Activated CD4-positive, alpha-beta T cell treated with anti-CD3 and anti-CD28 coated beads, Interleukin-2, amount 10 ng/mL, durations not matched to agents 24 days and 14 days (primary cell): ENCODE results near the gene PNPLA5. TPM values are rescaled to one million over a fixed set of nuclear protein-coding genes. Genes with fewer than 3 reads are reported as not detected.
A peak's percentile ranks its signal among the peaks of the same experiment; 100 is the strongest.
"Not testable (repeated sequence)": the region's sequence is repeated elsewhere in the genome, so short reads cannot be mapped to it uniquely, and the experiment has no call there.

Experiments
- DNase-seq: peaks from one replicate; pipeline ENCODE4 v3.0.0; 2022
- H3K27ac Mint-ChIP-seq: one replicate; pipeline ENCODE4 v1.8.0; 2022; ENCODE audit warnings: mild to moderate bottlenecking, mixed read lengths
- H3K27me3 Mint-ChIP-seq: one replicate; pipeline ENCODE4 v1.8.0; 2022; ENCODE audit warnings: mixed read lengths
- H3K36me3 Mint-ChIP-seq: one replicate; pipeline ENCODE4 v1.8.0; 2022; ENCODE audit warnings: low read depth, mild to moderate bottlenecking, mixed read lengths
- H3K4me1 Mint-ChIP-seq: one replicate; pipeline ENCODE4 v1.8.0; 2021; ENCODE audit warnings: mixed read lengths
- H3K4me3 Mint-ChIP-seq: one replicate; pipeline ENCODE4 v1.8.0; 2022; ENCODE audit warnings: mild to moderate bottlenecking, moderate library complexity, mixed read lengths
- H3K9me3 Mint-ChIP-seq: one replicate; pipeline ENCODE4 v1.8.0; 2021; ENCODE audit warnings: mixed read lengths
- intact Hi-C: fragments of 100-400 bp; cut with micrococcal nuclease; formaldehyde crosslinking; loops from one replicate; pipeline ENCODE4 v1.15.1; 2023
- total RNA-seq: library from RNA; stranded (reverse); gene quantifications from 2 replicates; pipeline ENCODE4 v1.2.3, GENCODE V29; 2022

Gene PNPLA5
- total RNA-seq, 1 donor from 2014 or later, result not detected

GRCh38 chr22:43917521-43917920, 25.7 kb upstream of the PNPLA5 start:
- no peaks in the 10 kb centered on the region for H3K4me1 Mint-ChIP-seq
- no peak for DNase-seq
- intact Hi-C loops, result no loop called here
- H3K9me3 Mint-ChIP-seq, result no peaks in the 10 kb centered on the region
- H3K4me3 Mint-ChIP-seq, result no peak overlapping the region
- peaks cover 13% of the 10 kb centered on the region for H3K27me3 Mint-ChIP-seq
- no peaks in the 10 kb centered on the region for H3K36me3 Mint-ChIP-seq
- no peak overlapping the region for H3K27ac Mint-ChIP-seq

- H3K9me3 Mint-ChIP-seq, result no peaks in the 10 kb centered on the region
- intact Hi-C loops, result no loop called here
- DNase-seq, result no peak
- no peaks in the 10 kb centered on the region for H3K36me3 Mint-ChIP-seq
- no peak overlapping the region for H3K4me3 Mint-ChIP-seq
- no peaks in the 10 kb centered on the region for H3K4me1 Mint-ChIP-seq
- peaks cover 18% of the 10 kb centered on the region for H3K27me3 Mint-ChIP-seq
- H3K27ac Mint-ChIP-seq, result no peak overlapping the region
Observed at GRCh38 chr22:43911351-43911750, 19.5 kb upstream of the PNPLA5 start.

GRCh38 chr22:43910178-43910695, 18.4 kb upstream of the PNPLA5 start:
- DNase-seq, result no peak
- Mint-ChIP-seq H3K27me3 (peaks cover 18% of the 10 kb centered on the region), H3K4me1 (no peaks in the 10 kb centered on the region), H3K36me3 (no peaks in the 10 kb centered on the region), H3K9me3 (no peaks in the 10 kb centered on the region), H3K27ac (no peak overlapping the region), H3K4me3 (no peak overlapping the region)
- intact Hi-C loops, result no loop called here

DNA sequence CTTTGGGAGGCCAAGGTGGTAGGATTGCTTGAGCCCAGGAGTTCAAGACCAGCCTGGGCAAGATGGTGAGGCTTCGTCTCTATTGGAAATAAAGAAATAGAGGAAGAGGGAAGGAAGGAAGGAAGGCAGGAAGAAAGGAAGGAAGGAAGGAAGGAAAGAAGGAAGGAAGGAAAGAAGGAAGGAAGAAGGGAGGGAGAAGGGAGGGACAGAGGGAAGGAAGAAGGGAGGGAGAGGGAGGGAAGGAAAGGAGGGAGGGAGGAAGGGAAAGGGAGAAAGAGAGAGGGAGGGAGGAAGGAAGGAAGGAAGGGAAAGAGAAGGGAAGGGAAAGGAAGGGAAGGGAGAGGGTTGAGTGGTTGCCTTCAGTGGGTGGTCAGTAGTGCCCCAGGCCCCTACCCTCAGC, 17.9 kb upstream of the PNPLA5 start:
- Mint-ChIP-seq H3K36me3 (no peaks in the 10 kb centered on the region), H3K27ac (no peak overlapping the region), H3K9me3 (no peaks in the 10 kb centered on the region), H3K27me3 (peaks cover 18% of the 10 kb centered on the region), H3K4me3 (no peak overlapping the region), H3K4me1 (no peaks in the 10 kb centered on the region)
- no peak for DNase-seq
- intact Hi-C loops, result no loop called here

DNA sequence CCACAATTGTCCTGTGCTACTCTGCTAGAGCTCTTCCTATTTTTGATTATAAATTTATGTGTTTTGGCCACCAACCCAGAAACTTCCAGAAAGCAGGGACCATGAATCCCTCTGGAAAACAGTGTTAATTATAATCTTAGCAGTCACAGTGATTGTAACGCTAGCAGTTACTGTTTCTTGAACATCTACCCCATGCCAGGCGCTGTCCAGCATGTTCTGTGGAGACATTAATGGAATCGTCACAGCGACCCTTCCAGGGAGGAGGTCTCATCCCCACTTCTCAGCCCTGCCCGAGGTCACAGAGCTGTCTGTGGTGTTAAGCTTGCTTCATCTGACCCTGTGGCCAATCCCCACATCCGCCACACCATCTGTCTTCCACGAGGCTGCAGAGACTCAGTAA, 13.9 kb upstream of the PNPLA5 start:
- no peak overlapping the region for H3K4me3 Mint-ChIP-seq

DNA sequence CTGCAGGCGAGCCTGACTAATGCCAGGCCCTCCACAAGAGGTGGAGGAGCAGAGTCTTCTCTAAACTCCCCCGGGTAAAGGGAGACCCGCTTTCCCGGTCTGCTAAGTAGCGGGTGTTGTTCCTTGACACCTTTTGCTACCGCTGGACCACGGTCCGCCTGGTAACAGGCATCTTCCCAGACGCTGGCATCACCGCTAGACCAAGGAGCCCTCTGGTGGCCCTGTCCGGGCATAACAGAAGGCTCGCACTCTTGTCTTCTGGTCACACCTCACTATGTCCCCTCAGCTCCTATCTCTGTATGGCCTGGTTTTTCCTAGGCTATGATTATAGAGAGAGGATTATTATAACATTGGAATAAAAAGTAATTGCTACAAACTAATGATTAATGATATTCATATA, 12.6 kb upstream of the PNPLA5 start:
- intact Hi-C loops, H3K27me3 Mint-ChIP-seq, H3K4me1 Mint-ChIP-seq, H3K4me3 Mint-ChIP-seq, H3K36me3 Mint-ChIP-seq, H3K9me3 Mint-ChIP-seq, H3K27ac Mint-ChIP-seq: not testable (repeated sequence)
- peak; percentile 71 for DNase-seq

More for the DNA sequence above, 13.9 kb upstream of the PNPLA5 start:
- Mint-ChIP-seq H3K27ac (no peak overlapping the region), H3K4me1 (no peaks in the 10 kb centered on the region), H3K9me3 (no peaks in the 10 kb centered on the region), H3K36me3 (no peaks in the 10 kb centered on the region), H3K27me3 (peaks cover 4% of the 10 kb centered on the region)
- intact Hi-C loops, result no loop called here
- DNase-seq, result no peak

DNA sequence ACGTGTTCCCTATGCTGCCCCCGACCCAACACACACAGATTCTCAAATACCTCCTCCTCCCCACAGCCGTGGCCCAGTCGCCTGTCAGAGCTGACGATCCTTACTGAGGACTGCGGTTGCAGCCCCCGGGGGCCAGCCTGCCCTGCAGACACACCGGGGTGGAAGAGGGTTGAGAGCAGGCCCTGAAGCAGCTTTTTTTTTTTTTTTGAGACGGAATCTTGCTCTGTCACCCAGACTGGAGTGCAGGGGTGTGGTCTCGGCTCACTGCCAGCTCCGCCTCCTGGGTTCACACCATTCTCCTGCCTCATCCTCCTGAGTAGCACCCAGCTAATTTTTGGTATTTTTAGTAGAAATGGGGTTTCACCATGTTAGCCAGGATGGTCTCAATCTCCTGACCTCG, 11.2 kb upstream of the PNPLA5 start:
- H3K4me3 Mint-ChIP-seq, DNase-seq, H3K4me1 Mint-ChIP-seq, H3K9me3 Mint-ChIP-seq, H3K36me3 Mint-ChIP-seq, H3K27ac Mint-ChIP-seq, intact Hi-C loops, H3K27me3 Mint-ChIP-seq: not testable (repeated sequence)

DNA sequence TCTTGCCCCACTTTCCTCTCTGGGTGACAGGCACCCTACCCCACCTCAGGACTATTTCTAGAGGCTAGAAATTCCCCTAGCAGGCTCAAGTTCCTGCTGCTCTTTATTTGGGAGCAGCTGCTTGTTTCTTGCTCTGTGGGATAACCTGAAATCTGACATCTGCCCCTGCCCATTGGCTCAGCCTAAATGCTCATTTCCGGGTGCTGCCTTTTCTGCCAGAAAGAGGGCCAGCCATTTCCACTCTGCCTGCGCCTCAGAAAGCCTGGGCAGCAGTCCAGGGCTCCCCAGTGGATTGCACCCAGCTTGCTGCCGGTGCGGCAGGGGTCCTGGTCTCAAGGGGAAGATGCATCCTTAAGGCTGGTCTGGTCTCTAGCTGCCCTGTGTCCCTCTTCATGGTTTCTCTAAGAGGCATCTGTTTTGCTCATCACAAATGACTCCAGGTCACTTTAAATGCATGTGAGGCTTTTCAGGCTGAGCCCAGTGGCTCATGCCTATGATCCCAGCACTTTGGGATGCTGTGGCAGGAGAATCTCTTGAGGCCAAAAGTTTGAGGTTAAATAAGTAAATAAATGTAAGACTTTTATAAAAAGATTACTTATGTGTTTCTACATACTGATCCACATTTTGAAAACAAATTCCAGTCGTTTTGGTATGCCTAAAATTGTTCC, 10.3 kb upstream of the PNPLA5 start:
- no peak overlapping the region for H3K27ac Mint-ChIP-seq
- H3K36me3 Mint-ChIP-seq, result no peaks in the 10 kb centered on the region

DNA sequence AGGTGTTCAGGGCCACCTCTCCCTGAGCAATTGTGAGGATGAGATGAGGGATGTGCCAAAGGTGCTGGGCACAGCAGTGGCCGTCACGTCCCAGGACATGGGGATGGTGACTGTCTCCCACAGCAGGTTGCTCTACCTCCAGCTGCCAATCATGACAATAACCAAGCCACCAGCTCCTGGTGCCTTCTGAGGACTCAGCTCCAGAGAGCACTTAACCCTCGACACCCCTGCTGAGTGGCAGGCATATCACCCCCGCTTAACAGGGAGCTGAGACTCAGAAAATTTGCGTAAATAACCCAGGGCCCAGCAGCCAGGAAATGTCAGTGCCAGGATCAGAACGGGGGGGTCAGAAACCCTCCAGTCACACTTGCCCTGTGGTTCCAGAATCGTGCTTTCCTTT, 8.4 kb upstream of the PNPLA5 start:
- H3K27me3 Mint-ChIP-seq, result peaks cover 2% of the 10 kb centered on the region
- H3K27ac Mint-ChIP-seq, result no peak overlapping the region

More for the DNA sequence above, 10.3 kb upstream of the PNPLA5 start:
- intact Hi-C loops, result no loop called here
- Mint-ChIP-seq H3K4me3 (no peak overlapping the region), H3K4me1 (no peaks in the 10 kb centered on the region), H3K27me3 (no peaks in the 10 kb centered on the region), H3K9me3 (no peaks in the 10 kb centered on the region)
- no peak for DNase-seq

DNA sequence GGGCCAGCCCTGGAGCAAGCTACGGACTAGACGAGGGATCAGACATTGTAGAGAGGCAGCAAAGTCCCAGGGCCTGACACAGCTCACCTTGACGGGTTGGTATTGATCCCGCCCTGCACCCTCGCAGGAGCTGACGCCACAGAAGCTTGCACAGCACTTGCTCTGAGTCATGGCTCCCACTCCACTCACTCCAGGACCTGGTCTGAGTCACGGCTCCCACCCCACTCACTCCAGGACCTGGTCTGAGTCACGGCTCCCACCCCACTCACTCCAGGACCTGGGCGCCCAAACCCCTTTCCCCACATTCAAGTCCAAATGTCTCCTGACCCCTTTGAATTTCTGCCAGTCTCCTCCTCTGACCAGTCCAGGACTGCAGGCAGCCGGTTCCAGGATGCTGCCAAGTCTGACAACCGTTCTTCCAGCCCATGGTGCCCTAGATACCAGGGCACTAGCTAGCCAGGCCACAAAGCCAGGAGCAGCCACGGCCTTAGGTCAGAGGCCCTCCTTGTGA, 6.0 kb upstream of the PNPLA5 start:
- no peak overlapping the region for H3K4me3 Mint-ChIP-seq
- peaks cover 8% of the 10 kb centered on the region for H3K27me3 Mint-ChIP-seq
- H3K36me3 Mint-ChIP-seq, result no peaks in the 10 kb centered on the region
- H3K9me3 Mint-ChIP-seq, result no peaks in the 10 kb centered on the region
- no peak overlapping the region for H3K27ac Mint-ChIP-seq
- intact Hi-C loops, result no loop called here
- no peaks in the 10 kb centered on the region for H3K4me1 Mint-ChIP-seq
- DNase-seq, result no peak

More for the DNA sequence above, 8.4 kb upstream of the PNPLA5 start:
- Mint-ChIP-seq H3K4me3 (no peak overlapping the region), H3K36me3 (no peaks in the 10 kb centered on the region), H3K9me3 (no peaks in the 10 kb centered on the region), H3K4me1 (no peaks in the 10 kb centered on the region)
- intact Hi-C loops, result no loop called here
- no peak for DNase-seq

DNA sequence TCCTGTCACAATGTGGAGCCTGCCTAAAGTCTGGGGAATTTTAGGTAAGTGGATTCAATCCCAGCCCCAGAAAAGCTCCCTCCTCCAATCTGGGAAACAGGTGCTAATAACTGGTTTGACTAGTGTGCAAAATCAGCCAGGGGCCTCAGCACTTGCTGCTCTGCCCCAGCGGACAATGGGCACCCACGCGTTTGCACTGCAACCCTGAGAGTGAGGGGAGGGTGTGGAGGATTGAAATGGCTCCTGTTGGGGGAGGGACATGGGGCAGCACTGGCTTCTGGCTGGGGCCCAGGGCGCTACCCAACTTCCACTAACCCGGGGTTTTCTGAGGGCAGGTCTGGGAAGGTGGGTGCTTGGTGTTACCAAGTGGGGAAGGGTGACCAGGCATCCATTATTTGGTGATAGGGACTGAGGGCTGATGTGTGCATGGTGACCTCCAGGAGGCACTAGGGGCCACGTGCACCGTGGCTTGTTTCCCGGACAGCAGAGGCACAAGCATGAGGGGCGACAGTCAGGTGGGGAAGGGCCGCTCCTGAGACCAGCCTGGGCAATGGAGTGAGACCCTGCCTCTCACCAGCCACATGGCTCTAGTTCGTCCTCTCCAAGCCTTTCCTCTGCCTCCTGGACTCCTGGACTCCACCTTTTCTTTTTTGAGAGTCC, 4.3 kb upstream of the PNPLA5 start:
- intact Hi-C loops, result no loop called here
- H3K4me1 Mint-ChIP-seq, result no peaks in the 10 kb centered on the region
- H3K27ac Mint-ChIP-seq, result no peak overlapping the region
- no peaks in the 10 kb centered on the region for H3K36me3 Mint-ChIP-seq
- peaks cover 16% of the 10 kb centered on the region for H3K27me3 Mint-ChIP-seq
- no peak overlapping the region for H3K4me3 Mint-ChIP-seq
- H3K9me3 Mint-ChIP-seq, result no peaks in the 10 kb centered on the region
- DNase-seq, result no peak

DNA sequence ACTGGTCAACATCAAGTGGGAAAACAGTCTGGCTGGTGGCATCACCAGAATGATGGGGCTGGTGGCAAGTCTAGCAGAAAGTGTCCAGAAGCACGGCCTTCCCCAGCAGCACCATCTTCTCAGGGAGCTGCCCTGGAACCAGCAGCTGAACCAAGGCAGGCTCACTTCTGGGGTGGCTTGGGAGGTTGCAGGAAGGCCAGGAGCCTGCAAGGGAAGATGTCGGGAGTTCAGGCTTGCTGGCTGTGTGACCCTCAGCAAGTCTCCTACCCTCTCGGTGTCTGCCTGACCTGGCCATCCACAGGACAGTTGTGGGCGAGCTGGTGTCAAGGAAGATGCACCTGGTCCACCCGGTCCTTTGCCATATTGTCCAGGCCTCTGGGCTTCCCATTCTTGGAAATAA, 2.3 kb upstream of the PNPLA5 start:
- no peak overlapping the region for H3K4me3 Mint-ChIP-seq
- H3K4me1 Mint-ChIP-seq, result no peaks in the 10 kb centered on the region
- intact Hi-C loops, result no loop called here
- H3K9me3 Mint-ChIP-seq, result no peaks in the 10 kb centered on the region
- no peak overlapping the region for H3K27ac Mint-ChIP-seq
- no peak for DNase-seq
- no peaks in the 10 kb centered on the region for H3K36me3 Mint-ChIP-seq
- H3K27me3 Mint-ChIP-seq, result peaks cover 25% of the 10 kb centered on the region

DNA sequence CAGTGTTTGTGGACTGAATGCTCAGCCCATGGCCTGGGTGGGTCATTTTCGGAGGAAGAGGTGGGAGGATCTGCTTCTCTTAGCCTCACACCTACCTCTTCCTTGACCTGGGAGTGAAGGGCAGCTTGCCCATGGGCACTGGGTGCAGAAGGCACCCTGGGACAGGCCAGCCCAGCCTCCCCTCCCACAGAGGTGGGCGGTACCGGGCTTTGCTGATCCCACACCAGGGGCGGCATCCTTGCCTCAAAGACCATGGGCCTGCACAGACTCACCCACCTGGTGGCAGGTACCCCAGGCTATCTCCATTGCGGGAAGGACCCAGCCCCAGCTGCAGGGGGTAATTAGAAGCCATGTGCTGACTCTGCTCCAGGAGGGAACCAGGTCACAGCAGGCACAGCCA, 1.5 kb upstream of the PNPLA5 start:
- intact Hi-C loops, result no loop called here
- Mint-ChIP-seq H3K9me3 (no peaks in the 10 kb centered on the region), H3K36me3 (no peaks in the 10 kb centered on the region), H3K27me3 (peaks cover 28% of the 10 kb centered on the region), H3K4me3 (no peak overlapping the region), H3K4me1 (no peaks in the 10 kb centered on the region), H3K27ac (no peak overlapping the region)
- no peak for DNase-seq

GRCh38 chr22:43892183-43892894, 526 bp upstream of the PNPLA5 start:
- Mint-ChIP-seq H3K4me1 (no peaks in the 10 kb centered on the region), H3K27me3 (peaks cover 30% of the 10 kb centered on the region), H3K9me3 (no peaks in the 10 kb centered on the region), H3K36me3 (no peaks in the 10 kb centered on the region), H3K27ac (no peak overlapping the region), H3K4me3 (no peak overlapping the region)
- no peak for DNase-seq
- intact Hi-C loops, result no loop called here
